Smooth muscle cell (in vitro differentiated cells): ENCODE results near the gene DDX54. TPM values are rescaled to one million over a fixed set of nuclear protein-coding genes. Genes with fewer than 3 reads are reported as not detected.

Experiments
- DNase-seq: peaks from one replicate; lab custom pipeline; 2025; ENCODE audit not compliant: unreplicated experiment; lab: John Stamatoyannopoulos, UW
- H2AFZ ChIP-seq: fragments of 200-600 bp; sonication (generic); 2 replicates; pipeline ENCODE4 v1.6.0; 2016; ENCODE audit warnings: antibody characterized with exemption, low read depth, mild to moderate bottlenecking
- H3F3A ChIP-seq: fragments of 200-600 bp; sonication (generic); 2 replicates; pipeline ENCODE4 v1.6.0; 2017; ENCODE audit warnings: antibody characterized with exemption, low read depth
- H3K27ac ChIP-seq: fragments of 200-600 bp; sonication (generic); 2 replicates; pipeline ENCODE4 v1.5.1; 2016; ENCODE audit warnings: low read depth, mild to moderate bottlenecking
- H3K27me3 ChIP-seq: fragments of 200-600 bp; sonication (generic); 2 replicates; pipeline ENCODE4 v1.6.1; 2016; ENCODE audit warnings: low read depth, mild to moderate bottlenecking
- H3K36me3 ChIP-seq: fragments of 200-600 bp; sonication (generic); 2 replicates; pipeline ENCODE4 v1.5.1; 2016; ENCODE audit warnings: low read depth
- H3K4me1 ChIP-seq: fragments of 200-600 bp; sonication (generic); 2 replicates; pipeline ENCODE4 v1.5.1; 2016; ENCODE audit warnings: low read depth
- H3K4me2 ChIP-seq: fragments of 200-600 bp; sonication (generic); 2 replicates; pipeline ENCODE4 v1.6.0; 2016; ENCODE audit warnings: mild to moderate bottlenecking
- H3K4me3 ChIP-seq: fragments of 200-600 bp; sonication (generic); 2 replicates; pipeline ENCODE4 v1.5.1; 2016; ENCODE audit warnings: mild to moderate bottlenecking
- H3K79me2 ChIP-seq: fragments of 200-600 bp; sonication (generic); 2 replicates; pipeline ENCODE4 v1.6.0; 2016; ENCODE audit warnings: low read depth, mild to moderate bottlenecking
- H3K9ac ChIP-seq: fragments of 200-600 bp; sonication (generic); 2 replicates; pipeline ENCODE4 v1.6.0; 2016; ENCODE audit warnings: low read depth
- H3K9me3 ChIP-seq: fragments of 200-600 bp; sonication (generic); replicated peaks from 2 replicates; pipeline ENCODE4 v1.5.1; 2016; ENCODE audit warnings: low read depth
- H4K20me1 ChIP-seq: fragments of 200-600 bp; sonication (generic); 2 replicates; pipeline ENCODE4 v1.6.0; 2016; ENCODE audit warnings: low read depth
- CTCF ChIP-seq: fragments of 200-600 bp; sonication (generic); IDR thresholded peaks from 2 replicates; pipeline ENCODE4 v1.5.1; 2017; ENCODE audit warnings: borderline replicate concordance, mild to moderate bottlenecking, antibody characterized with exemption; ENCODE audit not compliant: insufficient read depth, poor library complexity, severe bottlenecking
- WGBS: methylation state at CpG from one replicate; pipeline ENCODE4 v1.1.7; 2016; ENCODE audit warnings: low lambda C conversion rate; 5-methylcytosine and 5-hydroxymethylcytosine counted together
- polyA plus RNA-seq: library from polyadenylated mRNA; unstranded; fragments of >200 nt; fragmentation: Nextera tagmentation; extraction: Ambion mirVana; gene quantifications from 2 replicates; pipeline ENCODE4 v1.2.1, GENCODE V29; 2016
- total RNA-seq: library from RNA; depleted of rRNA; stranded (reverse); fragments of >200 nt; gene quantifications from 2 replicates; pipeline ENCODE4 v1.2.3, GENCODE V29; 2014

Gene DDX54
- total and polyA plus RNA-seq, 2 experiments from 2014 or later = 19.3 to 28.3 TPM

- Histone ChIP-seq H4K20me1 (no peaks in the 10 kb centered on the region), H3K4me2 (no peak overlapping the region), H3K27me3 (no peaks in the 10 kb centered on the region), H3K4me1 (peaks cover 7% of the 10 kb centered on the region), H3K27ac (no peak overlapping the region), H3K4me3 (no peak overlapping the region), H3K79me2 (peaks cover 1% of the 10 kb centered on the region), H3K9ac (no peak overlapping the region), H2AFZ (no peak overlapping the region), H3K9me3 (no peaks in the 10 kb centered on the region), H3F3A (peaks cover 20% of the 10 kb centered on the region), H3K36me3 (no peaks in the 10 kb centered on the region)
- DNase-seq = no peak
- no peak for TF ChIP-seq CTCF
- WGBS = 91% methylated on average over 13 of the region's 13 CpGs
These were observed 41.7 kb upstream of the DDX54 start for GRCh38 chr12:113226696-113227568.

- Histone ChIP-seq H4K20me1 (no peaks in the 10 kb centered on the region), H3K9me3 (no peaks in the 10 kb centered on the region), H3K79me2 (peaks cover 6% of the 10 kb centered on the region), H2AFZ (no peak overlapping the region), H3K4me1 (peaks cover 8% of the 10 kb centered on the region), H3K4me3 (no peak overlapping the region), H3K4me2 (no peak overlapping the region), H3F3A (peaks cover 20% of the 10 kb centered on the region), H3K27me3 (no peaks in the 10 kb centered on the region), H3K36me3 (no peaks in the 10 kb centered on the region), H3K9ac (no peak overlapping the region), H3K27ac (no peak overlapping the region)
- DNase-seq = no peak
- TF ChIP-seq CTCF = no peak
- WGBS = 92% methylated on average over 4 of the region's 4 CpGs
These were observed 39.7 kb upstream of the DDX54 start for GRCh38 chr12:113224955-113225354.

- H3K4me1 ChIP-seq = peaks cover 8% of the 10 kb centered on the region
- no peaks in the 10 kb centered on the region for H3K27me3 ChIP-seq
- no peaks in the 10 kb centered on the region for H4K20me1 ChIP-seq
- no peak for DNase-seq
- H3K9me3 ChIP-seq = no peaks in the 10 kb centered on the region
- H3K4me2 ChIP-seq = peak overlapping the region; percentile 93
- 18% methylated on average over 11 of the region's 11 CpGs for WGBS
- peak overlapping the region; percentile 78 for H3K9ac ChIP-seq
- H3F3A ChIP-seq = peaks cover 11% of the 10 kb centered on the region
- H2AFZ ChIP-seq = no peak overlapping the region
- peaks cover 6% of the 10 kb centered on the region for H3K79me2 ChIP-seq
- peak overlapping the region; percentile 70 for H3K4me3 ChIP-seq
- H3K36me3 ChIP-seq = no peaks in the 10 kb centered on the region
- H3K27ac ChIP-seq = peak overlapping the region; percentile 66
- TF ChIP-seq CTCF = no peak
These were observed 37.7 kb upstream of the DDX54 start for GRCh38 chr12:113222730-113223531.
